Measurements from ENCODE around the gene AOAH. TPM values are rescaled to one million over a fixed set of nuclear protein-coding genes. Genes with fewer than 3 reads are reported as not detected.

The AOAH gene
- total and polyA plus RNA-seq, 4 experiments from 2014 or later, result 1.5 to 5.4 (median 4.2) TPM

- Histone ChIP-seq H3K27me3 (ENCODE audit: insufficient read depth, low read length) (no peaks in the 10 kb centered on the region), H3K4me3 (ENCODE audit: low read length in 2 of 2) (no peak overlapping the region), H3K27ac (ENCODE audit: low read depth, low read length) (no peak overlapping the region), H3K9me3 (ENCODE audit: control insufficient read depth in 1 of 2, low read length in 2 of 2) (no peaks in the 10 kb centered on the region), H3K36me3 (ENCODE audit: insufficient read depth, low read length) (no peaks in the 10 kb centered on the region), H3K4me1 (ENCODE audit: insufficient read depth, low read length) (peaks cover 20% of the 10 kb centered on the region)
- Mint-ChIP-seq H3K9me3 (peaks cover 0 to 5% (median 0%) of the 10 kb centered on the region in 8 donors), H3K4me1 (peaks cover 18 to 32% (median 26%) of the 10 kb centered on the region in 4 donors), H3K27me3 (peaks cover 2% of the 10 kb centered on the region in 2 donors), H3K36me3 (peaks cover 0 to 2% of the 10 kb centered on the region in 2 donors), H3K4me3 (no peak overlapping the region), H3K27ac (no peak overlapping the region)
- intact Hi-C loops (cut with micrococcal nuclease), result loop anchor here (5.0 kb wide), 2 partner anchors 36 to 524 kb away; no protein-coding TSS in a partner anchor
- ChIA-PET CTCF (ENCODE audit: partially characterized antibody) (interaction anchor here (1.3 to 8.3 kb wide), 6 partner anchors 34 to 525 kb away, joined by 3 to 214 read pairs (median 7); no protein-coding TSS in a partner anchor), POLR2A (ENCODE audit: partially characterized antibody) (no interaction called here)
- no peak for DNase-seq
Observed at GRCh38 chr7:36673703-36674102, 50.6 kb downstream of the AOAH start.

GRCh38 chr7:36671432-36671829, 52.9 kb downstream of the AOAH start:
- Histone ChIP-seq H3K27me3 (ENCODE audit: insufficient read depth, low read length) (no peaks in the 10 kb centered on the region), H3K36me3 (ENCODE audit: insufficient read depth, low read length) (no peaks in the 10 kb centered on the region), H3K9me3 (ENCODE audit: control insufficient read depth in 1 of 2, low read length in 2 of 2) (no peaks in the 10 kb centered on the region), H3K27ac (ENCODE audit: low read depth, low read length) (no peak overlapping the region), H3K4me1 (ENCODE audit: insufficient read depth, low read length) (peaks cover 7% of the 10 kb centered on the region), H3K4me3 (ENCODE audit: low read length in 2 of 2) (no peak overlapping the region)
- ChIA-PET POLR2A (ENCODE audit: partially characterized antibody) (interaction anchor here (1.0 to 3.3 kb wide), 4 partner anchors 52 to 183 kb away, joined by 3 to 22 read pairs (median 4); partner anchors contain the start of gene AOAH), CTCF (ENCODE audit: partially characterized antibody) (interaction anchor here (0.6 to 8.3 kb wide), 45 partner anchors 7 to 867 kb away, joined by 3 to 214 read pairs (median 5); no protein-coding TSS in a partner anchor)
- intact Hi-C loops (cut with micrococcal nuclease), result loop anchor here (1.0 to 5.0 kb wide), 4 partner anchors 34 to 526 kb away; no protein-coding TSS in a partner anchor
- Mint-ChIP-seq H3K4me3 (peak overlapping the region in 1 of 8 donors; percentile 41), H3K36me3 (peaks cover 0 to 2% of the 10 kb centered on the region in 2 donors), H3K27ac (peak overlapping the region in 4 of 7 donors; percentile 15 to 81 (median 70)), H3K27me3 (peaks cover 2% of the 10 kb centered on the region in 2 donors), H3K4me1 (peaks cover 4 to 11% (median 6%) of the 10 kb centered on the region in 4 donors), H3K9me3 (no peaks in the 10 kb centered on the region)
- DNase-seq, result no peak

- Histone ChIP-seq H3K36me3 (ENCODE audit: insufficient read depth, low read length) (no peaks in the 10 kb centered on the region), H3K27me3 (ENCODE audit: insufficient read depth, low read length) (no peaks in the 10 kb centered on the region), H3K9me3 (ENCODE audit: control insufficient read depth in 1 of 2, low read length in 2 of 2) (no peaks in the 10 kb centered on the region), H3K27ac (ENCODE audit: low read depth, low read length) (no peak overlapping the region), H3K4me1 (ENCODE audit: insufficient read depth, low read length) (peaks cover 7% of the 10 kb centered on the region), H3K4me3 (ENCODE audit: low read length in 2 of 2) (no peak overlapping the region)
- peak overlapping the region in 1 of 8 donors; percentile 50 for H3K4me3 Mint-ChIP-seq
- CTCF ChIA-PET (ENCODE audit: partially characterized antibody), result interaction anchor here (0.6 to 8.3 kb wide), 56 partner anchors 7 to 866 kb away, joined by 3 to 214 read pairs (median 4); no protein-coding TSS in a partner anchor
- POLR2A ChIA-PET (ENCODE audit: partially characterized antibody), result interaction anchor here (1.0 to 3.3 kb wide), 4 partner anchors 53 to 182 kb away, joined by 3 to 22 read pairs (median 4); partner anchors contain the start of gene AOAH
- peak overlapping the region in 4 of 7 donors; percentile 58 to 89 (median 78) for H3K27ac Mint-ChIP-seq
- peaks cover 4 to 8% (median 5%) of the 10 kb centered on the region in 4 donors for H3K4me1 Mint-ChIP-seq
- H3K9me3 Mint-ChIP-seq, result no peaks in the 10 kb centered on the region
- H3K27me3 Mint-ChIP-seq, result peaks cover 2% of the 10 kb centered on the region in 2 donors
- H3K36me3 Mint-ChIP-seq, result peaks cover 0 to 2% of the 10 kb centered on the region in 2 donors
- intact Hi-C loops (cut with micrococcal nuclease), result loop anchor here (1.0 to 5.0 kb wide), 4 partner anchors 34 to 526 kb away; no protein-coding TSS in a partner anchor
- peak; percentile 56 to 74 (median 73) for DNase-seq
Observed at GRCh38 chr7:36670585-36671431, 53.5 kb downstream of the AOAH start.

GRCh38 chr7:36668750-36669149, 55.5 kb downstream of the AOAH start:
- Mint-ChIP-seq H3K4me1 (peaks cover 2 to 8% (median 4%) of the 10 kb centered on the region in 4 donors), H3K4me3 (no peak overlapping the region), H3K9me3 (no peaks in the 10 kb centered on the region), H3K27me3 (peaks cover 2% of the 10 kb centered on the region in 2 donors), H3K36me3 (peaks cover 0 to 2% of the 10 kb centered on the region in 2 donors), H3K27ac (peak overlapping the region in 1 of 7 donors; percentile 35)
- Histone ChIP-seq H3K4me3 (ENCODE audit: low read length in 2 of 2) (no peak overlapping the region), H3K9me3 (ENCODE audit: control insufficient read depth in 1 of 2, low read length in 2 of 2) (no peaks in the 10 kb centered on the region), H3K36me3 (ENCODE audit: insufficient read depth, low read length) (no peaks in the 10 kb centered on the region), H3K4me1 (ENCODE audit: insufficient read depth, low read length) (peaks cover 7% of the 10 kb centered on the region), H3K27ac (ENCODE audit: low read depth, low read length) (no peak overlapping the region), H3K27me3 (ENCODE audit: insufficient read depth, low read length) (no peaks in the 10 kb centered on the region)
- intact Hi-C loops (cut with micrococcal nuclease), result no loop called here
- no peak for DNase-seq
- POLR2A ChIA-PET (ENCODE audit: partially characterized antibody), result interaction anchor here (0.9 to 1.3 kb wide), 3 partner anchors 10 to 181 kb away, joined by 3 to 5 read pairs (median 3); no protein-coding TSS in a partner anchor
- CTCF ChIA-PET (ENCODE audit: partially characterized antibody), result interaction anchor here (0.9 to 8.3 kb wide), 9 partner anchors 12 to 513 kb away, joined by 4 to 214 read pairs (median 26); no protein-coding TSS in a partner anchor

- no peak overlapping the region for H3K4me3 ChIP-seq (ENCODE audit: low read length in 2 of 2)
- ChIA-PET CTCF (ENCODE audit: partially characterized antibody) (interaction anchor here (0.9 to 8.3 kb wide), 6 partner anchors 19 to 514 kb away, joined by 4 to 214 read pairs (median 22); no protein-coding TSS in a partner anchor), POLR2A (ENCODE audit: partially characterized antibody) (interaction anchor here (1.1 to 1.3 kb wide), 2 partner anchors 10 to 180 kb away, joined by 3 to 5 read pairs; no protein-coding TSS in a partner anchor)
- no peaks in the 10 kb centered on the region for H3K36me3 ChIP-seq (ENCODE audit: insufficient read depth, low read length)
- H3K27ac ChIP-seq (ENCODE audit: low read depth, low read length), result no peak overlapping the region
- H3K27ac Mint-ChIP-seq, result peak overlapping the region in 1 of 7 donors; percentile 36
- peaks cover 7% of the 10 kb centered on the region for H3K4me1 ChIP-seq (ENCODE audit: insufficient read depth, low read length)
- no peaks in the 10 kb centered on the region for H3K27me3 ChIP-seq (ENCODE audit: insufficient read depth, low read length)
- H3K4me3 Mint-ChIP-seq, result no peak overlapping the region
- H3K36me3 Mint-ChIP-seq, result peaks cover 0 to 2% of the 10 kb centered on the region in 2 donors
- H3K9me3 ChIP-seq (ENCODE audit: control insufficient read depth in 1 of 2, low read length in 2 of 2), result no peaks in the 10 kb centered on the region
- H3K9me3 Mint-ChIP-seq, result no peaks in the 10 kb centered on the region
- intact Hi-C loops (cut with micrococcal nuclease), result no loop called here
- DNase-seq, result no peak
- peaks cover 2 to 8% (median 4%) of the 10 kb centered on the region in 4 donors for H3K4me1 Mint-ChIP-seq
- peaks cover 2% of the 10 kb centered on the region in 2 donors for H3K27me3 Mint-ChIP-seq
Observed at GRCh38 chr7:36668080-36668479, 56.2 kb downstream of the AOAH start.

GRCh38 chr7:36667007-36667745, 57.1 kb downstream of the AOAH start:
- H3K4me1 ChIP-seq (ENCODE audit: insufficient read depth, low read length), result peaks cover 7% of the 10 kb centered on the region
- DNase-seq, result no peak
- intact Hi-C loops (cut with micrococcal nuclease), result no loop called here
- Mint-ChIP-seq H3K36me3 (peaks cover 0 to 2% of the 10 kb centered on the region in 2 donors), H3K4me3 (no peak overlapping the region), H3K27ac (no peak overlapping the region), H3K9me3 (no peaks in the 10 kb centered on the region), H3K4me1 (peaks cover 2 to 8% (median 4%) of the 10 kb centered on the region in 4 donors), H3K27me3 (peaks cover 2% of the 10 kb centered on the region in 2 donors)
- no peak overlapping the region for H3K4me3 ChIP-seq (ENCODE audit: low read length in 2 of 2)
- H3K9me3 ChIP-seq (ENCODE audit: control insufficient read depth in 1 of 2, low read length in 2 of 2), result no peaks in the 10 kb centered on the region
- ChIA-PET CTCF (ENCODE audit: partially characterized antibody) (interaction anchor here (1.2 to 8.3 kb wide), 2 partner anchors 178 to 179 kb away, joined by 3 to 214 read pairs; no protein-coding TSS in a partner anchor), POLR2A (ENCODE audit: partially characterized antibody) (no interaction called here)
- no peaks in the 10 kb centered on the region for H3K36me3 ChIP-seq (ENCODE audit: insufficient read depth, low read length)
- no peak overlapping the region for H3K27ac ChIP-seq (ENCODE audit: low read depth, low read length)
- H3K27me3 ChIP-seq (ENCODE audit: insufficient read depth, low read length), result no peaks in the 10 kb centered on the region

All from CD4-positive, alpha-beta memory T cell (primary cell).